CMK (cell line): Measurements from ENCODE around the gene ARFGEF3.
"Not testable (repeated sequence)": the region's sequence is repeated elsewhere in the genome, so short reads cannot be mapped to it uniquely, and the experiment has no call there.

Experiments used
- DNase-seq: peaks from one replicate; pipeline ENCODE4 v3.0.0-alpha.2; 2010; ENCODE audit warnings: low read depth

ARFGEF3 gene

DNA sequence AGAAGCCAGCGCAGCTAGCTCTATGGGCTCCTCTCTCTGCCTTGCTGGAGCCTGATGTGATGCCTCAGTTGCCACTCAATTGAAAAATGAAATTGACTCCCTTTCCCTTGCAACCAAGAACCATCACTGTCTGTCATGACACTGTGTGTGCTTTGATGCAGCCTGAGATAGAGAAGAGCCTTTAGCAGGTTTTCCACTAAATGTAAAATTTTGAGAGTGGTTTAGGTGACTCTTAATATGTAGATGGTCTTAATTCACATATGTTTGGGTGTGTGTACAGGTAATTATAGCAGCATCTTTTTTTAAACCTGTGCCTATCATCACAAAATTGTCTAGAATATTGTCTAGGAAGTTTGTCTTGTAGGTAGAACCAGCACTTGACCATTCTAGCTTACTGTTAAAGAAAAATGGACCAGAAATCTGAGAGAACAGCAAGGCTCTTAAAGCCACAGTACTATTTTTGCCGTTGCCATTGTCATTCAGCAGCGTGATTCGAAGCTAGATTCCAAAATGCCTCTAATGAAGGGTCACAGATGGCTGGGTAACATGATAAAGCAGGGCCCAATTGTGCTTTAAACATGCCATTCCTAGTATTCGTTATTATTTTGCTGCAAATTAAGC, 1.3 kb downstream of the ARFGEF3 start:
- DNase-seq, result no peak

DNA sequence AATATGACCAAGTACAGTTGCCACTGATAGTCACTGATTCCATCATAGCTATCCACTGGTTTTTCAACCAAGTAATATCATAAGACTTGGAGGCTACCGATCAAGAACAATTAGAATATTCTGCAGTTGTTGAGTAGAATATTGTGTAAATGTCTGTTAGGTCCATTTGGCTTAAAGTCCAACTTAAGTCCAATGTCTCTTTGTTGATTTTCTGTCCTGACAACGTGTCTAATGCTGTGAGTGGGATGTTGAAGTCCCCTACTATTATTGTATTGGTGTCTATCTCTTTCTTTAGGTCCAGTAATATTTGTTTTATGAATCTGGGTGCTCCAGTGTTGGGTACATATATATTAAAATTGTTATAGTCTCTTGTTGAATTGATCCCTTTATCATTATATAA, 13.9 kb downstream of the ARFGEF3 start:
- DNase-seq, result no peak

DNA sequence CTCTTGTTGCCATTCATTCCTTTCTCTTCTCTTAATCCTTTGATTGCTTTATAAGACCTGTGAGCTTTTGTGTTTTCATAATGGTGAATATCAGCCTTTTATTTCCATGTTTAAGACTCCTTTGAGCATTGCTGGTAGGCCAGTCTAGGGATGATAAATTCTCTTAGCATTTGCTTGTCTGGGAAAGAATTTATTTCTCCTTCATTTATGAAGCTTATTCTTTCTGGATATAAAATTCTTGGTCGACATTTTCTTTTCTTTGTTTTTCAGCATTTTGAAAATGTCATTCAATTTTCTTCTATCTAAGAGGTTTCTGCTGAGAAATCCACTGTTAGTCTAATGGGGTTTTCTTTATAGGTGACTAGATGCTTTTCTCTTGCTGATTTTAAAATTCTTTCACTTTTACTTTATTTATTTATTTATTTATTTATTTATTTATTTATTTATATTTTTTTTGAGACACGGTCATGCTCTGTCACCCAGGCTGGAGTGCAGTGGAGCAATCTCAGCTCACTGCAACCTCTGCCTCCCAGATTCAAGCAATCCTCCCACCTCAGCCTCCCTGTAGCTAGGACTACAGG, 15.0 kb downstream of the ARFGEF3 start:
- no peak for DNase-seq

DNA sequence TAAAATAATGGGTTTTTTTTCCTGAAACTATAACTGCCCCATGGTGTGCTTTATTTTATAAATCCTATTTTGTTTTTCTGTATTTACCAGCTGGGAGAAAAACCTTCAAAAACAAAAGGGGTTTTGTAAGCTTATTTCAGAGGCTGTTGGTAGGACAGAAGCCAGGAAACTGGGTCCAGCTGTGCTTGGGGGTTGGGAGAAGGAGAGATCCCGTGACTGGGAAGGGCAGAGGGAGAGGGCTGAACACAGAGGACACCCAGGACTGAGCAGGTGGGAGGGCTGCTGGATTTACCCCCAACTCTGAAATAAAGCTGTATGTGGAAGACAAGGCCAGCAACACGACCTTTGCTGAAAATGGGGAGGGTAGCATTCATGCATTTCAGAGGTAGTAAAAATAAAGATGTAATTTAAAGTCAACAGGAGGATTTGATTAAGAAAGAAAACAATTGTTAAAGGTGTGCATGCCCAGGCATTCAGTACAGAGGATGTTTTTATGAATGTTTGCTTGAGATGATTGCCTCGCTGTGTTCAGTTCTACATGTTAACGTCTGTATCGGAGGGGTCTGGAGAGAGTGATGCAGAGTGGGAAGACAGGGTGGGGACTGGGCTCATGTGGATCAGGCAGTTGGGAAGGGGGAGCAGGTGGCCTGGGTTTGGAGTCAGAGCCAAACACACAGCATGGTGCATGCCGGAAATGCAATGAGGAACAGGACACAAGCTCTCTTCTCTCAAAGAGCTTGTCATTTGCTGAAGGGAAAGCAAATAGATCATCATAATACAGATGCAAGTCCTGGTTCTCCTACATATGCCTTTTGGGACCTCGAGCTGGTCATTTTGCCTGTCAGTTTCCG, 21.4 kb downstream of the ARFGEF3 start:
- no peak for DNase-seq

- no peak for DNase-seq
Measured at GRCh38 chr6:138183790-138184134, 22.0 kb downstream of the ARFGEF3 start.

GRCh38 chr6:138184230-138184629, 22.5 kb downstream of the ARFGEF3 start:
- DNase-seq, result no peak

GRCh38 chr6:138187156-138187555, 25.4 kb downstream of the ARFGEF3 start:
- no peak for DNase-seq

DNA sequence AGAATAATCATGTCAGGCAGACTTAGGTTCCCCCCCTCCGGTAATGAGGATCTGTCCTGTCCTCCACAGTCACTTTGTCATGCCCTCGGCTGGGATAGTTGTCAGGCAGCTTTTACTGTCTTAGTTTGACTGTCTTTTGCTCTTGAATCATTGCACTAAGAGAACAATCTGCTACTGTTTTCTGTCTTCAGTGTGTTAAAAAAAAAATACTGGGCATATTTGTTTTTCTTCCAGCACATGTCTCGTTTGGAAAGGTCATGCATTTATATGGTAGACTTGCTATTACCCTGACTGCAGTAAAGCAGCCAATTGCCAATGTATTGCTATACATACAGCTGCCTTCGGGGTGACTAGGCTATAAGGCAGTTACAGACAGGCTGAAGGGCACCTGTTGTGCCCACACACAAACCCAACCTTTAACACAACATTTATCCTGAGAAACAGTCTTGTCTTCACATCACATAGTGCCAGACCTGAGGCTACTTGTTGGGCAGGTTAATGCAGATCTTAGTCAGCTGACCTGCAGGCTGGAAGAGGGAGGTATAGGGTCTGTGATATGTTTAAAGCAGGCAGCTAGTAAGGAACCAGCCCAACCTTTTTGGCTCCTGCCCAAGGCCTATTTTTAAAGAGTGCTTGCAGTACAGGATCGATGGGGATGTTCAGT, 26.7 kb downstream of the ARFGEF3 start:
- no peak for DNase-seq

DNA sequence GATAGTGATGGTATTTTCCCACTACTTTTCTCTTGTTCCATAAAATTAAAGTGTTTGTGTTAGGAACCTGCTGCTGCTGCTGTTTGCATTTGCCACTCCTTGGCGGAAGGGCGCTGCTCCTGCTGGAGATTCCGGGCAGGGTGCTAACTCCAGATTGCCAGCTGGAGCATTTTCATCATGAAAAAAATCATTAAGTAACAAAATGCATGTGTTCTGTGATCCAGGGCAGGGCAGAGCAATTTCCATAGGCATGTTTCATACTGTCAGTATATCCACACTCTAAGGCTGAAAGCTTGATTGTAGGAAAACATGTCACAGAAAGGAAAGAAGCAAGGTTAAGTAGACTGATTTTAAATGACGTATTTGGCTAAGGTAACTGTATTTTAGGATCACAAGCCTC, 32.5 kb downstream of the ARFGEF3 start:
- DNase-seq, result no peak

DNA sequence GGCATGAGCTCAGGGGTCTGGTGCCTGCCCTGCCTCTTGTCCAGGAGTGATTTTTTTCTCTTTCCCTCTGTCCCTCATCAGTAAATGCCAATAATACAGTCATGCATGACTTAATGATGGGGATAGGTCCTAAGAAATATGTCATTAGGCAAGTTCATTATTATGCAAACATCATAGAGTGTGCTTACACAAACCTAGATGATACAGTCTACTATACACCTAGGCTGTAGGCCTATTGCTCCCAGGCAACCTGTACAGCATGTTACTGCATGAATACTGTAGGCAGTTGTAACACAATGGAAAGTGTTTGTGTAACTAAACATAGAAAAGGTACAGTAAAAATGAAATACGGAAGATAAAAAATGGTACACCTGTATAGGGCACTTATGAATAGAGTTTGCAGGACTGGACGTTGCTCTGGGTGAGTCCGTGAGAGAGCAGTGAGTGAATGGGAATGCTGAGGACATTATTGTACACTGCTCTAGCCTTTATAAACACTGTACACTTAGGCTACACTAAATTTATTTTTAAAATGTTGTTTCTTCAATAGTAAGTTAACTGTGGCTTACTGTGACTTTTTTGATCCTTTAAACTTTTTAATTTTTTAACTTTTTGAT, 34.5 kb downstream of the ARFGEF3 start:
- DNase-seq, result no peak

GRCh38 chr6:138197570-138197969, 35.8 kb downstream of the ARFGEF3 start:
- no peak for DNase-seq

DNA sequence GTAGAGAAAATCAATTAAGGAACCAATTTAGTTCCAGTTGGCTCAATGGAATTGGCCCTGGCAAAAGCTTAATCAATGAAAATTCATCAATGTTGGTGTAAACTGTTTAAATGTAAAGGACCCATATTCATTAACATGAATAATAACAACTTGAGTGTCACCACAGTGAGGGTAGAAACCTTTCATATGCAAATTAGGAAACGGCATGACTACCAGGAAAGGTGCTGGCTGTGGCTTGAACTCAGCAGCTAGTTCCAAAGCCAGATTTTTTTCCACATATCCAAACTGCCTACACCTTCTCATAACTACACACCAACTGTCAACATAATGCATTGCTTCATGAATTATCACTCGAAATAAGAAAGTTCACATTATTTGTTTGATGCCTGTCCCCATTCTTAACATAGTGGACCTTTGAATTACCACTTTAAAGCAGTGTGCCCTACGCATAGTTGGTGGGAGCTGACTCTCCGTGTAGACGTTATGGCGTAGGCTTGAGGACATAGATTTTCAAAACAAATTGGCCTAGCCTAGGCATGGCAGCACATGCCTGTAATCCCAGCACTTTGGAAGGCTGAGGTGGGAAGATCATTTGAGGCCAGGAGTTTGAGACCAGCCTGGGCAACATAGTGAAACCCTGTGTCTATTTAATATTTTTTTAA, 36.8 kb downstream of the ARFGEF3 start:
- no peak for DNase-seq

- DNase-seq, result no peak
Measured at GRCh38 chr6:138201836-138202235, 40.1 kb downstream of the ARFGEF3 start.

- DNase-seq, result no peak
Measured at GRCh38 chr6:138203315-138203714, 41.6 kb downstream of the ARFGEF3 start.

DNA sequence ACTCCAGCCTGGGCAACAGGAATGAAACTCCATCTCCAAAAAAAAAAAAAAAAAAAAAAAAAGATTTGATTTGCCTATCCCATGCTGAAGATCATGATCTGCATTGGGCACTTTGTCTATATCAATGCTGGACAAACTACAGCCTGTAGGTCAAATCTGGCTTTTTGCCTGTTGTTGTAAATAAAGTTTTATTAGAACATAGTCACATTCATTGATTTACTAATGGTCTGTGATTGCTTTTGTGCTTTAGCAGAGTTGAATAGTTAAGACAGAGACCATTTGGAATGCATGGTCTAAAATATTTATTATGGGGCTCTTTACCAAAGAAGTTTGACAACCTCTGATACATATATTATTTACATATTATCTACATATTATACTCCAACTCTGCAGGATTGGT, 42.6 kb downstream of the ARFGEF3 start:
- no peak for DNase-seq

DNA sequence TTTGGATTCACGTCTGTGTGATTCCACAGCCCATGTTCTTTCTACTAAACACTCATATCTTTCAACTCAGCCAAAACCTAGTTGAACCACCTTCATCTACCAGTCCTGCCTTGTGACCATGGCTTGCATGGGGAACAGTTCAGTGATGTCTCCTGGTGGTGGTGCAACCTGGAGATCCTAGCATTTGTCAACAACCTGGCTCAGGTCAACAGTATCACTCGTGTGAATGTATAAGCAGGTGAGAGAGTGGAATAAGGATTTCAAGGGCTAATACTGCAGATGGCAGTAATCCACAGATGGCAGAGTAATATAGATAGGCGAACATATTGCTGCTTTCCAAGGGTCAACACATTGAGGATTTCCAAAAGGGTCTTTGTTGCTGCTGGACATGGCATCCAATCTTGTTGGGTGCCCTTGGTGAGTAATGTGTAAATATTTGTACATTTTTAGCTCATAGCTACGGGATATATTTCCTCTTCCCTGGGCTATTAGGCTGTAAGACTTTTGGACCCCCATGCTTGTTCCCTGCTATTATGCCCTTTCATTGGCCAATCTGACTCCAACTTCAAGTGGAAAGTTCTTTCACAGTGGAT, 43.1 kb downstream of the ARFGEF3 start:
- no peak for DNase-seq

DNA sequence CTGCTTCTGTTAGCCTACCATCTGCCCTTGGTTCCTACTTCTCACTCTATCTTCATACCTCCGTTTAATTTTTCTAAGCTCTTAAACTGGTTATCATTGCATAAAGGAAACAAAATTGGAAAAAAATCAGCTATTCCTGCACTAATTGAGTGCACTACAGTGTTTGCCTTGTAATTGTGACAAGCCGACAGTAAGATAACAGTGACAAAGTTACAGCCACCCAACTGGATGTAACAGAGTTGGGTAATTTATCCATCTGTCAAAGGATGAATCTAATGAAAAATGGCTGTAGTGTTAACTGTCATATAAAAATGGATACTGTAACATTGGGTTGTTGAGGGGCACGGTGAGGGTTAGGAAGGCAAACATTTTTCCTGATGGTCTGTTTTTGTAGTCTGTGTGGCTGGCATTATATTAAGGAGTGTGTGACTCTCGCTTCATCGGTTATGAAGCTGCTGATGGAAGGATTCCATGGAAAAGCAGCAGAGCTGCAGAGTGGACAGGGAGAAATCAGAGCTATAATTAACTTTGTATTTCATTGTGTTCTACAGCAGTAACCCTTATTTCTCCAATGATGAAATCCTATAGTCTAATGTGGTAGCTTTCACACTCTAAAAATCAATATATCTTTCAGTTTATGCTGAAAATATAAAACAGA, 43.8 kb downstream of the ARFGEF3 start:
- DNase-seq, result no peak

GRCh38 chr6:138206862-138207261, 45.1 kb downstream of the ARFGEF3 start:
- no peak for DNase-seq

DNA sequence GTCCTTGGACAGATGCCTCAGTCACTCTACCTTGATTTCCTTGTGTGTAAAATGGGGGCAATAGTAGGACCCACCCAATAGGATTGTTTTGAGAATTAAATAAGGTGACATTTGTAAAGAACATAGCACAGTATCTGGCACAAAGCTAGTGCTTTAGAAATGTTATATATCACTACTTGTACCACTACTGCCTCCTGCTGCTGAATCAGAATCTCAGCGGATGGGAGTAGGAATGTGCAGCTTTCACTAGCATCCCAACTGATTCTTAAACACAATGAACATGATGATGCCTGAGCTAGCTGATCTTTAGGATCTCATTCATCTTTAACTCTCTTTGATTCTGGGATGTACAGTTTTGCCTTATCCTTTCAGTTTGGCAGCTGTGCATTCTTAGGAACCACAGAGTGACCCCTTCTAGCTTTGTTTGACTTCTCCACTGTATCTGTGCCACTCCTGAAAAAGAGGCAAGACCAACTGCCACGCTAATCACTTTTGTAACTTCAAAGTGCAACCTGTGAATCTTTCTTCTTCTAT, 49.4 kb downstream of the ARFGEF3 start:
- no peak for DNase-seq

- DNase-seq, result no peak
Measured at GRCh38 chr6:138211601-138212000, 49.9 kb downstream of the ARFGEF3 start.

DNA sequence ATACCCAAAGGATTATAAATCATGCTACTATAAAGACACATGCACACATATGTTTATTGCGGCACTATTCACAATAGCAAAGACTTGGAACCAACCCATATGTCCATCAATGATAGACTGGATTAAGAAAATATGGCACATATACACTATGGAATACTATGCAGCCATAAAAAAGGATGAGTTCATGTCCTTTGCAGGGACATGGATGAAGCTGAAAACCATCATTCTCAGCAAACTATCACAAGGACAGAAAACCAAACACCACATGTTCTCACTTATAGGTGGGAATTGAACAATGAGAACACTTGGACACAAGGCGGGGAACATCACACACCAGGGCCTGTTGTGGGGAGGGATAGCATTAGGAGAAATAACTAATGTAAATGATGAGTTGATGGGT, 50.8 kb downstream of the ARFGEF3 start:
- not testable (repeated sequence) for DNase-seq
